H1 (cell line): ENCODE data around the gene SERINC5. TPM values are rescaled to one million over a fixed set of nuclear protein-coding genes. Genes with fewer than 3 reads are reported as not detected.

Source experiments
- CTCF ChIA-PET: fragments of 300-600 bp; sonication (Branson Sonifier 250); formaldehyde crosslinking; loops from one replicate; lab custom pipeline; 2021; ENCODE audit not compliant: partially characterized antibody; lab: Charles Lee
- POLR2A ChIA-PET: fragments of 300-600 bp; sonication (Branson Sonifier 250); formaldehyde crosslinking; loops from one replicate; lab custom pipeline; 2021; ENCODE audit warnings: inconsistent platforms; ENCODE audit not compliant: partially characterized antibody; lab: Charles Lee
- DNase-seq, 2 experiments: peaks; one replicate each; pipeline versions ENCODE4 v3.0.0 to v3.0.0-alpha.2; 2010 to 2022; ENCODE audit warnings: low spot score in 2 of 2, low read depth in 1 of 2, mixed read lengths in 1 of 2
- FAIRE-seq: peaks from 2 replicates; lab custom pipeline; 2011; peaks lifted over from hg19 to GRCh38; lab: Jason Lieb, UNC
- H2AFZ ChIP-seq: 2 replicates; pipeline ENCODE4 v1.8.1; 2012; ENCODE audit warnings: low read length, inconsistent platforms
- H2AK5ac ChIP-seq: 2 replicates; pipeline ENCODE4 v1.6.1; 2013; ENCODE audit warnings: low read depth, low read length
- H2BK120ac ChIP-seq: replicated peaks from 2 replicates; pipeline ENCODE3; 2013; ENCODE audit warnings: low read depth, low read length, inconsistent platforms
- H2BK12ac ChIP-seq: 2 replicates; pipeline ENCODE4 v1.6.1; 2013; ENCODE audit warnings: low read depth, low read length
- H2BK15ac ChIP-seq: 2 replicates; pipeline ENCODE4 v1.6.1; 2013; ENCODE audit warnings: low read length
- H2BK20ac ChIP-seq: 2 replicates; pipeline ENCODE4 v1.6.1; 2013; ENCODE audit warnings: low read length
- H2BK5ac ChIP-seq: 2 replicates; pipeline ENCODE4 v1.6.1; 2013; ENCODE audit warnings: low read depth, low read length
- H3K14ac ChIP-seq: 2 replicates; pipeline ENCODE4 v1.6.1; 2013; ENCODE audit warnings: inconsistent platforms; ENCODE audit not compliant: insufficient read length
- H3K18ac ChIP-seq: 2 replicates; pipeline ENCODE4 v1.6.1; 2013; ENCODE audit warnings: low read length; ENCODE audit errors: extremely low read depth
- H3K23ac ChIP-seq: 2 replicates; pipeline ENCODE4 v1.6.1; 2013; ENCODE audit warnings: inconsistent platforms; ENCODE audit not compliant: insufficient read length
- H3K23me2 ChIP-seq: 2 replicates; pipeline ENCODE4 v1.6.1; 2013; ENCODE audit warnings: low read depth, low read length
- H3K27ac ChIP-seq: 2 replicates; pipeline ENCODE4 v1.6.1; 2011; ENCODE audit warnings: low read depth, low read length, inconsistent platforms
- H3K27me3 ChIP-seq, 4 experiments: replicated peaks in 1 of 4; 1 replicate in 1 of 4; 2 replicates in 3 of 4; pipeline versions ENCODE4 v1.6.1 to v1.8.1; 2011 to 2013; ENCODE audit warnings: low read length in 3 of 4, mild to moderate bottlenecking in 3 of 4, inconsistent platforms in 2 of 4, mixed read lengths in 2 of 4, moderate library complexity in 1 of 4; ENCODE audit not compliant: control insufficient read depth in 3 of 4, insufficient read depth in 3 of 4; ENCODE audit errors: extremely low read depth in 1 of 4
- H3K36me3 ChIP-seq, 4 experiments: 2 replicates each; pipeline versions ENCODE4 v1.6.1 to v1.8.1; 2011 to 2013; ENCODE audit warnings: mild to moderate bottlenecking in 4 of 4, low read length in 3 of 4, moderate library complexity in 2 of 4, control low read depth in 1 of 4, inconsistent platforms in 1 of 4; ENCODE audit not compliant: insufficient read depth in 4 of 4, control insufficient read depth in 2 of 4
- H3K4ac ChIP-seq: replicated peaks from 2 replicates; pipeline ENCODE3; 2013; ENCODE audit warnings: low read length, low read depth, mixed read lengths, inconsistent platforms; ENCODE audit not compliant: insufficient read length
- H3K4me1 ChIP-seq, 4 experiments: replicated peaks in 1 of 4; 1 replicate in 1 of 4; 2 replicates in 3 of 4; pipeline versions ENCODE4 v1.6.1 to v1.8.1; 2011 to 2013; ENCODE audit warnings: low read length in 3 of 4, inconsistent platforms in 2 of 4, mixed read lengths in 1 of 4; ENCODE audit not compliant: insufficient read depth in 4 of 4, control insufficient read depth in 3 of 4
- H3K4me2 ChIP-seq, 2 experiments: 2 replicates each; pipeline versions ENCODE4 v1.6.1 to v1.8.1; 2011 to 2013; ENCODE audit warnings: low read depth in 2 of 2, low read length in 2 of 2, control low read depth in 1 of 2, inconsistent platforms in 1 of 2, mild to moderate bottlenecking in 1 of 2; ENCODE audit not compliant: insufficient read depth in 1 of 2
- H3K4me3 ChIP-seq, 4 experiments: fragments of 200-600, 300-600 bp in 1 of 4; sonication (generic), shearing (Covaris generic), sonication (Bioruptor Twin) in 1 of 4; 2 replicates each; pipeline versions ENCODE4 v1.5.1 to v1.8.1; 2011 to 2016; ENCODE audit warnings: low read length in 4 of 4, low read depth in 3 of 4, control low read depth in 2 of 4, inconsistent platforms in 2 of 4, mild to moderate bottlenecking in 2 of 4, mixed read lengths in 1 of 4, moderate library complexity in 1 of 4; ENCODE audit not compliant: insufficient read depth in 2 of 4; ENCODE audit errors: extremely low read depth in 1 of 4
- H3K56ac ChIP-seq: replicated peaks from 2 replicates; pipeline ENCODE3; 2013; ENCODE audit warnings: low read depth, mild to moderate bottlenecking, mixed read lengths, low read length, inconsistent platforms; ENCODE audit not compliant: insufficient read length
- H3K79me1 ChIP-seq: 2 replicates; pipeline ENCODE4 v1.6.1; 2013; ENCODE audit warnings: low read depth, low read length, control low read depth
- H3K79me2 ChIP-seq, 2 experiments: 2 replicates each; pipeline versions ENCODE4 v1.6.1 to v1.8.1; 2012 to 2013; ENCODE audit warnings: low read length in 2 of 2, mild to moderate bottlenecking in 2 of 2, inconsistent platforms in 1 of 2; ENCODE audit not compliant: insufficient read depth in 2 of 2, control insufficient read depth in 1 of 2
- H3K9ac ChIP-seq, 4 experiments: replicated peaks in 1 of 4; 1 replicate in 1 of 4; 2 replicates in 3 of 4; pipeline versions ENCODE4 v1.6.1 to v1.8.1; 2011 to 2013; ENCODE audit warnings: low read depth in 3 of 4, low read length in 3 of 4, control low read depth in 2 of 4, mild to moderate bottlenecking in 2 of 4, moderate library complexity in 2 of 4, inconsistent platforms in 1 of 4; ENCODE audit errors: extremely low read depth in 1 of 4
- H3K9me3 ChIP-seq, 2 experiments: 2 replicates each; pipeline versions ENCODE4 v1.6.1 to v1.8.1; 2012 to 2013; ENCODE audit warnings: mild to moderate bottlenecking in 2 of 2, moderate library complexity in 2 of 2, control low read depth in 1 of 2, inconsistent platforms in 1 of 2, low read depth in 1 of 2, low read length in 1 of 2, mixed read lengths in 1 of 2; ENCODE audit not compliant: insufficient read depth in 2 of 2
- H4K20me1 ChIP-seq, 2 experiments: replicated peaks in 1 of 2; 2 replicates each; pipeline versions ENCODE3 to v1.8.1; 2011 to 2013; ENCODE audit warnings: inconsistent platforms in 2 of 2, low read length in 2 of 2, mild to moderate bottlenecking in 1 of 2; ENCODE audit not compliant: insufficient read depth in 2 of 2, control insufficient read depth in 1 of 2
- H4K5ac ChIP-seq: 2 replicates; pipeline ENCODE4 v1.6.1; 2013; ENCODE audit warnings: low read length, low read depth, mixed read lengths, inconsistent platforms; ENCODE audit not compliant: insufficient read length
- H4K8ac ChIP-seq: 2 replicates; pipeline ENCODE4 v1.8.0; 2013; ENCODE audit warnings: mild to moderate bottlenecking, moderate library complexity, low read length, inconsistent platforms; ENCODE audit not compliant: insufficient read depth; ENCODE audit errors: extremely low read depth
- H4K91ac ChIP-seq: replicated peaks from 2 replicates; pipeline ENCODE3; 2013; ENCODE audit warnings: low read length, mixed read lengths, inconsistent platforms; ENCODE audit not compliant: insufficient read length
- BACH1 ChIP-seq: IDR thresholded peaks from 2 replicates; pipeline ENCODE4 v1.6.1; 2012; ENCODE audit warnings: low read length, improper control_type of control experiment
- CHD1 ChIP-seq: IDR thresholded peaks from 2 replicates; pipeline ENCODE4 v1.6.1; 2012; ENCODE audit warnings: low read depth, low read length, improper control_type of control experiment
- CTBP2 ChIP-seq: IDR thresholded peaks from 2 replicates; pipeline ENCODE4 v1.7.0; 2011; ENCODE audit warnings: borderline replicate concordance, mild to moderate bottlenecking, moderate library complexity, mixed read lengths, low read length; ENCODE audit not compliant: insufficient read depth, insufficient read length
- KDM1A ChIP-seq: fragments of 200-600, 300-600 bp; sonication (generic); IDR thresholded peaks from 2 replicates; pipeline ENCODE4 v1.7.1; 2016; ENCODE audit warnings: mild to moderate bottlenecking, low read length, borderline replicate concordance
- PHF8 ChIP-seq: fragments of 200-600 bp; sonication (generic); conservative IDR thresholded peaks from 2 replicates; pipeline ENCODE4 v1.7.1; 2012; ENCODE audit warnings: low read depth, mild to moderate bottlenecking, inconsistent platforms, low read length, moderate library complexity
- POLR2AphosphoS5 ChIP-seq: IDR thresholded peaks from 2 replicates; pipeline ENCODE4 v1.6.1; 2011; ENCODE audit warnings: low read depth, low read length
- POU5F1 ChIP-seq: IDR thresholded peaks from 2 replicates; pipeline ENCODE4 v1.6.1; 2011; ENCODE audit warnings: low read depth, mild to moderate bottlenecking, low read length, moderate library complexity
- SIX5 ChIP-seq: IDR thresholded peaks from 2 replicates; pipeline ENCODE4 v1.6.1; 2011; ENCODE audit warnings: mild to moderate bottlenecking, low read depth, low read length
- SP1 ChIP-seq: IDR thresholded peaks from 2 replicates; pipeline ENCODE4 v1.6.1; 2011; ENCODE audit warnings: low read depth, low read length
- SP4 ChIP-seq: IDR thresholded peaks from 2 replicates; pipeline ENCODE4 v1.6.1; 2012; ENCODE audit warnings: low read length, inconsistent platforms
- SRF ChIP-seq: IDR thresholded peaks from 2 replicates; pipeline ENCODE4 v1.6.1; 2011; ENCODE audit warnings: mild to moderate bottlenecking, low read depth, low read length, moderate library complexity
- TAF1 ChIP-seq: IDR thresholded peaks from 2 replicates; pipeline ENCODE4 v1.6.1; 2011; ENCODE audit warnings: mild to moderate bottlenecking, low read depth, low read length
- WGBS, 2 experiments: shearing (Covaris generic) in 1 of 2; methylation state at CpG; one replicate each; pipeline versions ENCODE4 v1.1.6 to v1.1.7; 2013 to 2015; ENCODE audit warnings: low lambda C conversion rate in 2 of 2, mixed read lengths in 2 of 2, inconsistent platforms in 1 of 2, low coverage in 1 of 2, missing lambda C conversion rate in 1 of 2; ENCODE audit not compliant: insufficient replicate concordance in 2 of 2, insufficient coverage in 1 of 2, insufficient read length in 1 of 2; ENCODE audit errors: extremely low coverage in 1 of 2, missing lambda C conversion rate in 1 of 2; 5-methylcytosine and 5-hydroxymethylcytosine counted together
- polyA plus RNA-seq, 7 experiments: library from polyadenylated mRNA; depleted of rRNA in 3 of 7; stranded (reverse) in 5 of 7; unstranded in 2 of 7; fragments of >200 nt in 5 of 7; fragments of 200-250 nt in 2 of 7; gene quantifications; 1 replicate in 5 of 7; 2 replicates in 1 of 7; 4 replicates in 1 of 7; pipeline versions ENCODE4 v1.2.1 to v1.2.3, GENCODE V29; 2011 to 2013; ENCODE audit warnings: missing spikeins in 2 of 7, mixed read lengths in 2 of 7
- total RNA-seq: library from RNA; stranded (reverse); fragmentation: NEBNext Ultra II Directional; extraction: Animal tissue kit (Norgen Biotek cat#: 25700); gene quantifications from 2 replicates; pipeline ENCODE4 v1.2.1, GENCODE V29; 2021
- TF ChIP-seq, protein P1 (sequence below): IDR thresholded peaks from 2 replicates; pipeline ENCODE4 v1.6.1; 2012; ENCODE audit warnings: inconsistent platforms
- TF ChIP-seq, protein P2 (sequence below): IDR thresholded peaks from 2 replicates; pipeline ENCODE4 v1.6.1; 2012; ENCODE audit warnings: inconsistent platforms

SERINC5 gene
- total and polyA plus RNA-seq, 2 of the 8 experiments (the other 6 are each of a cell fraction or from before 2014, with no cell fraction given) = 32.2 to 149 TPM

DNA sequence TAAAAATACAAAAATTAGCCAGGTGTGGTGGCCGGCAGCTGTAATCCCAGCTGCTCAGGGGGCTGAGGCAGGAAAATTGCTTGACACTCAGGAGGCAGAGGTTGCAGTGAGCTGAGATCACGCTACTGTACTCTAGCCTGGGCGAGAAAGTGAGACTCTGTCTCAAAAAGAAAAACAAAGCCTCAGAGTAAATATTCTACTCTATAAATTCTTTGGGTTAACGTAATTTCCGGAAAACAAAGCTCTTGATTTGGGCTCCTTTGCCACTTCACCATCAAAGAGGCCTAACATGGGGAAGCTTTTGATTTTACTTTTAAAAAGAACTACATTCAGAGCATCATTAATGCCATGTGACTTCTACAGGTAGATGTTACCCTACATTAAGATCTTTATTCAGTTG, 103.1 kb downstream of the SERINC5 start:
- CTCF ChIA-PET = interaction anchor here (0.7 to 2.1 kb wide), 3 partner anchors 8 to 156 kb away, joined by 3 to 5 read pairs (median 3); no protein-coding TSS in a partner anchor
- no peak overlapping the region for H2BK5ac ChIP-seq
- H3K27me3 ChIP-seq = no peaks in the 10 kb centered on the region
- no peak overlapping the region for H3K4ac ChIP-seq
- peaks cover 0 to 17% (median 8%) of the 10 kb centered on the region in 4 experiments; a peak in 3 of 7 replicates for H3K4me1 ChIP-seq
- H4K8ac ChIP-seq = 0 out of 2 replicates have a peak overlapping the region, but pooled peaks have one; percentile 18
- TF ChIP-seq SP4 = no peak
- no peak for TF ChIP-seq SP1
- TF ChIP-seq, protein P1, sequence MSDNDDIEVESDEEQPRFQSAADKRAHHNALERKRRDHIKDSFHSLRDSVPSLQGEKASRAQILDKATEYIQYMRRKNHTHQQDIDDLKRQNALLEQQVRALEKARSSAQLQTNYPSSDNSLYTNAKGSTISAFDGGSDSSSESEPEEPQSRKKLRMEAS = no peak
- TF ChIP-seq KDM1A = no peak
- TF ChIP-seq POU5F1 = no peak
- TF ChIP-seq, protein P2, sequence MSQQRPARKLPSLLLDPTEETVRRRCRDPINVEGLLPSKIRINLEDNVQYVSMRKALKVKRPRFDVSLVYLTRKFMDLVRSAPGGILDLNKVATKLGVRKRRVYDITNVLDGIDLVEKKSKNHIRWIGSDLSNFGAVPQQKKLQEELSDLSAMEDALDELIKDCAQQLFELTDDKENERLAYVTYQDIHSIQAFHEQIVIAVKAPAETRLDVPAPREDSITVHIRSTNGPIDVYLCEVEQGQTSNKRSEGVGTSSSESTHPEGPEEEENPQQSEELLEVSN = no peak
- TF ChIP-seq SIX5 = no peak
- no peak for TF ChIP-seq PHF8
- TF ChIP-seq CHD1 = no peak
- TF ChIP-seq POLR2AphosphoS5 = no peak
- TF ChIP-seq CTBP2 = no peak
- TF ChIP-seq BACH1 = no peak
- no peak for TF ChIP-seq SRF
- no peak for TF ChIP-seq TAF1
- H3K9ac ChIP-seq = no peak overlapping the region
- no peak overlapping the region for H3K56ac ChIP-seq
- no peak overlapping the region for H3K14ac ChIP-seq
- H3K23me2 ChIP-seq = no peaks in the 10 kb centered on the region
- FAIRE-seq (no peak), DNase-seq (no peak)
- H3K18ac ChIP-seq = no peak overlapping the region
- 0 out of 2 replicates have a peak, but pooled peaks cover 3% of the 10 kb centered on the region for H3K79me1 ChIP-seq
- no peaks in the 10 kb centered on the region for H3K9me3 ChIP-seq
- H4K5ac ChIP-seq = no peak overlapping the region
- H3K36me3 ChIP-seq = peaks cover 0 to 60% (median 19%) of the 10 kb centered on the region in 4 experiments; a peak in 7 of 8 replicates
- no peak overlapping the region for H2BK120ac ChIP-seq
- H3K4me2 ChIP-seq = no peak overlapping the region
- H3K27ac ChIP-seq = no peak overlapping the region
- POLR2A ChIA-PET = interaction anchor here (0.7 to 1.2 kb wide), 2 partner anchors 8 to 22 kb away, joined by 3 read pairs; no protein-coding TSS in a partner anchor
- WGBS, 2 experiments = 86% methylated on average over 5 of the region's 5 CpGs; no CpG with 5 or more reads in 1 of the 2 experiments
- no peak overlapping the region for H2AK5ac ChIP-seq
- no peaks in the 10 kb centered on the region for H4K20me1 ChIP-seq
- H2AFZ ChIP-seq = no peak overlapping the region
- H3K23ac ChIP-seq = no peak overlapping the region
- H3K4me3 ChIP-seq = no peak overlapping the region
- no peak overlapping the region for H2BK12ac ChIP-seq
- no peak overlapping the region for H2BK15ac ChIP-seq
- H4K91ac ChIP-seq = no peak overlapping the region
- no peak overlapping the region for H2BK20ac ChIP-seq
- no peaks in the 10 kb centered on the region for H3K79me2 ChIP-seq
